ENCODE results near the gene IPMK.
"Not testable (repeated sequence)": the region's sequence is repeated elsewhere in the genome, so short reads cannot be mapped to it uniquely, and the experiment has no call there.

IPMK gene

GRCh38 chr10:58258977-58259692 is 8.6 kb downstream of the IPMK start:
- H3K4me1 Mint-ChIP-seq, result peaks cover 14 to 49% of the 10 kb centered on the region in 2 donors
- H3K4me3 Mint-ChIP-seq, result no peak overlapping the region
- no peak for ATAC-seq (replicated peaks)

GRCh38 chr10:58256013-58256780 is 11.5 kb downstream of the IPMK start:
- Mint-ChIP-seq H3K36me3 (peaks cover 1 to 23% of the 10 kb centered on the region in 2 donors), H3K27ac (peak overlapping the region; percentile 47), H3K4me1 (peaks cover 20 to 44% of the 10 kb centered on the region in 2 donors)
- not testable (repeated sequence) for H3K9me3 Mint-ChIP-seq; H3K27me3 Mint-ChIP-seq; H3K4me3 Mint-ChIP-seq; DNase-seq; ATAC-seq (replicated peaks)

More at GRCh38 chr10:58258977-58259692, 8.6 kb downstream of the IPMK start:
- Mint-ChIP-seq H3K27me3 (no peaks in the 10 kb centered on the region), H3K9me3 (peaks cover 0 to under 1% of the 10 kb centered on the region in 2 donors), H3K27ac (no peak overlapping the region), H3K36me3 (peaks cover 1 to 13% of the 10 kb centered on the region in 2 donors)
- DNase-seq, result no peak

DNA sequence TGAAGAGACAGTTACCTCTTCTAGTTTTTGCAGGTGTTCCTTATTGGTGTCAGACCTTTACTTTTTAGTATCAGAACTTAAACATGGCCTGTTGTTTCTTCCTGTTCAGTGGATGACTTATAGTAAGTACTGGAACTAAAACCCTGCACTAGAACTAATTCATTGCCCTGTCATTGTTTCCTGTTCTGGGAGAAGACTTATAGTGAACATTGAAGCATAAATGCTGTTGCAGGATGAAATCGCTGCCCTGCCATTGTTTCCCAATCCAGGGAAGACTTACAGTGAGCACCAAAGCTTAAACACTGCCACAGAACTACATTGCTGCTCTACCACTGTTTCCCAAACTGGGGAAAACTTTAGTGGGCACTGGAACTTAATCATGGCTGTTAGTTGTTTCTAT is 13.1 kb downstream of the IPMK start:
- Mint-ChIP-seq H3K27me3 (no peaks in the 10 kb centered on the region), H3K9me3 (peaks cover 0 to 4% of the 10 kb centered on the region in 2 donors), H3K4me1 (peaks cover 16 to 42% of the 10 kb centered on the region in 2 donors), H3K36me3 (peaks cover 1 to 23% of the 10 kb centered on the region in 2 donors), H3K27ac (no peak overlapping the region), H3K4me3 (no peak overlapping the region)
- ATAC-seq (replicated peaks), result no peak
- no peak for DNase-seq

DNA sequence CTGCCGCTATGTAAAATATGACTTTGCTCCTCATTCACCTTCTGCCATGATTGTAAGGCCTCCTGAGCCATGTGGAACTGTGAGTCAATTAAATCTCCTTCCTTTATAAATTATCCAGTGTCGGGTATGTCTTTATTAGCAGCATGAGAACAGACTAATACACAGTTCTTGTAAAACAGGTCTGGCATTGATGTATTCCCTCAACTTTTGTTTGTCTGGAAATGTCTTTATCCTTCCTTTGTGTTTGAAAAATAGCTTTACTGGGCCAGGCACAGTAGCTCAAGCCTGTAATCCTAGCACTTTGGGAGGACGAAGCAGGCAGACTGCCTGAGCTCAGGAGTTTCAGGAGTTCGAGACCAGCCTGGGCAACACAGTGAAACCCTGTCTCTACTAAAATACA is 14.5 kb downstream of the IPMK start:
- ATAC-seq (replicated peaks) (no peak), DNase-seq (no peak)
- Mint-ChIP-seq H3K36me3 (peaks cover 3 to 23% of the 10 kb centered on the region in 2 donors), H3K4me1 (peaks cover 16 to 42% of the 10 kb centered on the region in 2 donors), H3K27me3 (no peaks in the 10 kb centered on the region), H3K27ac (no peak overlapping the region), H3K9me3 (peaks cover 0 to 6% of the 10 kb centered on the region in 2 donors), H3K4me3 (no peak overlapping the region)

DNA sequence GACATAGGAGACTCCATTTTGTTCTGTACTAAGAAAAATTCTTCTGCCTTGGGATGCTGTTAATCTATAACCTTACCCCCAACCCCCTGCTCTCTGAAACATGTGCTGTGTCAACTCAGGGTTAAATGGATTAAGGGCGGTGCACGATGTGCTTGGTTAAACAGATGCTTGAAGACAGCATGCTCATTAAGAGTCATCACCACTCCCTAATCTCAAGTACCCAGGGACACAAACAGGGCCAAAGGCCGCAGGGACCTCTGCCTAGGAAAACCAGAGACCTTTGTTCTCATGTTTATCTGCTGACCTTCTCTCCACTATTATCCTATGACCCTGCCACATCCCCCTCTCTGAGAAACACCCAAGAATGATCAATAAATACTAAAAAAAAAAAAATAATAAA is 23.0 kb downstream of the IPMK start:
- H3K27me3 Mint-ChIP-seq; H3K4me3 Mint-ChIP-seq; DNase-seq; ATAC-seq (replicated peaks); H3K27ac Mint-ChIP-seq: not testable (repeated sequence)
- Mint-ChIP-seq H3K4me1 (peaks cover 19 to 50% of the 10 kb centered on the region in 2 donors), H3K36me3 (peaks cover 13 to 24% of the 10 kb centered on the region in 2 donors), H3K9me3 (peaks cover 7 to 10% of the 10 kb centered on the region in 2 donors)

DNA sequence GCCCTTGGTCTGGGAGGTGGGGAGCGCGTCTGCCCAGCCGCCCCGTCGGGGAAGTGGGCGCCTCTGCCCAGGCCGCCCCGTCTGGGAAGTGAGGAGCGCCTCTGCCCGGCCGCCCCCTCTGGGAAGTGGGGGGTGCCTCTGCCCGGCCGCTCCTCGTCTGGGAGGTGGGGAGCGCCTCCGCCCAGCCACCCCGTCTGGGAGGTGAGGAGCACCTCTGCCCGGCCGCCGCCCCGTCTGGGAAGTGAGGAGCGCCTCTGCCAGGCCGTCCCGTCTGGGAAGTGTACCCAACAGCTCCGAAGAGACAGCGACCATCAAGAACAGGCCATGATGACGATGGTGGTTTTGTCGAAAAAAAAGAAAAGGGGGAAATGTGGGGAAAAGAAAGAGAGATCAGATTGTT is 23.5 kb downstream of the IPMK start:
- not testable (repeated sequence) for ATAC-seq (replicated peaks); DNase-seq; H3K4me3 Mint-ChIP-seq; H3K27me3 Mint-ChIP-seq; H3K27ac Mint-ChIP-seq
- H3K4me1 Mint-ChIP-seq, result peaks cover 23 to 54% of the 10 kb centered on the region in 2 donors
- peaks cover 7 to 10% of the 10 kb centered on the region in 2 donors for H3K9me3 Mint-ChIP-seq
- peaks cover 13 to 24% of the 10 kb centered on the region in 2 donors for H3K36me3 Mint-ChIP-seq

DNA sequence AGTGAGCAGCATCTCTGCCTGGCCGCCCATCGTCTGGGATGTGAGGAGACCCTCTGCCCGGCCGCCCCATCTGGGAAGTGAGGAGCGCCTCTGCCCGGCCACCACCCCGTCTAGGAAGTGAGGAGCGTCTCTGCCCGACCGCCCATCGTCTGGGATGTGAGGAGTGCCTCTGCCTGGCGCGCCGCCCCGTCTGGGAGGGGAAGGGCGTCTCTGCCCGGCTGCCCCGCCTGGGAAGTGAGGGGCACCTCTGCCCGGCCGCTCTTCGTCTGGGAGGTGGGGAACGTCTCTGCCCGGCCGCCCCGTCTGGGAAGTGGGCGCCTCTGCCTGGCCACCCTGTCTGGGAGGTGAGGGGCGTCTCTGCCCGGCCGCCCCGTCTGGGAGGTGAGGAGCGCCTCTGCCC is 23.9 kb downstream of the IPMK start:
- not testable (repeated sequence) for H3K27ac Mint-ChIP-seq; H3K27me3 Mint-ChIP-seq; DNase-seq; H3K4me3 Mint-ChIP-seq; ATAC-seq (replicated peaks)
- peaks cover 23 to 56% of the 10 kb centered on the region in 2 donors for H3K4me1 Mint-ChIP-seq
- H3K9me3 Mint-ChIP-seq, result peaks cover 7 to 10% of the 10 kb centered on the region in 2 donors
- peaks cover 13 to 24% of the 10 kb centered on the region in 2 donors for H3K36me3 Mint-ChIP-seq

DNA sequence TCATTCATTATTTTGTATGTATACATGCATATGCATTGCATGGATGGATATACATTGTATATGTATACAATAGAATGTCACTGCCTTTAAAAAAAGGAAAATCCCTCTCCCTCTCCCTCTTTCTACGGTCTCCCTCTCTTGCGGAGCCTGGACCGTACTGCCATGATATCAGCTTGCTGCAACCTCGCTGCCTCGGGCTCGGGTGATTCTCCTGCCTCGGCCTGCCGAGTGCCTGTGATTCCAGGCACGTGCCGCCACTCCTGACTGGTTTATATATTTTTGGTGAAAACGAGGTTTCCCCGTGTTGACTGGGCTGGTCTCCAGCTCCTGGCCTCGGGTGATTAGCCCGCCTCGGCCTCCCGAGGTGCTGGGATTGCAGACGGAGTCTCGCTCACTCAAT is 24.4 kb downstream of the IPMK start:
- Mint-ChIP-seq H3K27ac (no peak overlapping the region), H3K9me3 (peaks cover 7 to 8% of the 10 kb centered on the region in 2 donors)

GRCh38 chr10:58241346-58241745 is 26.3 kb downstream of the IPMK start:
- H3K27ac Mint-ChIP-seq, result no peak overlapping the region
- peaks cover 29 to 74% of the 10 kb centered on the region in 2 donors for H3K4me1 Mint-ChIP-seq
- peaks cover 10 to 29% of the 10 kb centered on the region in 2 donors for H3K36me3 Mint-ChIP-seq
- H3K9me3 Mint-ChIP-seq, result peaks cover 2 to 7% of the 10 kb centered on the region in 2 donors
- no peak for ATAC-seq (replicated peaks)
- DNase-seq, result no peak
- H3K4me3 Mint-ChIP-seq, result no peak overlapping the region
- H3K27me3 Mint-ChIP-seq, result no peaks in the 10 kb centered on the region

More for the DNA sequence above, 24.4 kb downstream of the IPMK start:
- DNase-seq (no peak), ATAC-seq (replicated peaks) (no peak)
- peaks cover 10 to 24% of the 10 kb centered on the region in 2 donors for H3K36me3 Mint-ChIP-seq
- H3K4me1 Mint-ChIP-seq, result peaks cover 23 to 56% of the 10 kb centered on the region in 2 donors
- no peaks in the 10 kb centered on the region for H3K27me3 Mint-ChIP-seq
- no peak overlapping the region for H3K4me3 Mint-ChIP-seq

GRCh38 chr10:58240531-58240930 is 27.2 kb downstream of the IPMK start:
- Mint-ChIP-seq H3K27me3 (no peaks in the 10 kb centered on the region), H3K36me3 (peaks cover 13 to 30% of the 10 kb centered on the region in 2 donors), H3K9me3 (peaks cover 2 to 7% of the 10 kb centered on the region in 2 donors), H3K27ac (no peak overlapping the region), H3K4me1 (peaks cover 26 to 70% of the 10 kb centered on the region in 2 donors), H3K4me3 (no peak overlapping the region)
- ATAC-seq (replicated peaks) (no peak), DNase-seq (no peak)

DNA sequence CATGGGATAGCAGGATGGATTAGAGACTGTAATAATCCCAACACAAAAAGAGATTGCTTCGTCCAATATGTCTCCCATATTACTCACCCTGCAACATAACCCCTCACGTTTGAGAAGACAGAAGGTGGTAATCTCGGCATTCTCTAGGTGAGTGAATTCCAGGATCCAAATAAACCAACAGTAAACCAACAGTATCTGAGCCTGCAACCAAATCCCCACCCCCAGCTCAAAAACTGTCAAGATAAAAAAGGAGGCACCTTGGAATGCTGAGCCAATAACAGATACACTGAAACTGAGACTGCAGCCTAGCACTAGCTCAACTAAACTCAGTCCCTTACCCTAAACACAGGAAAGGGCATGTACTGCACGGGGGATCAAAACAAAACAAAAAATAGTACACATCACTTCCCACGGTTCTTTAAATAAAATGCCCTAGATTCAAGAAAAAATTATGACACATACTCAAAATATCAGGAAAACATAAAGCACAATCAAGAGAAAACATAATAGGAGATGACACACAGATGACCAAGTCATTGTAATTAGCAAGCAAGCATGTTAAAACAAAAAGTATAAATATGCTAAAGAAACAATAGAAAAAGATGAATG is 28.0 kb downstream of the IPMK start:
- H3K9me3 Mint-ChIP-seq, result peaks cover 7% of the 10 kb centered on the region in 2 donors
- H3K27ac Mint-ChIP-seq, result peak overlapping the region; percentile 2
- ATAC-seq (replicated peaks), result no peak
- DNase-seq, result no peak
- no peaks in the 10 kb centered on the region for H3K27me3 Mint-ChIP-seq
- H3K4me3 Mint-ChIP-seq, result no peak overlapping the region
- H3K4me1 Mint-ChIP-seq, result peaks cover 25 to 66% of the 10 kb centered on the region in 2 donors
- H3K36me3 Mint-ChIP-seq, result peaks cover 20 to 39% of the 10 kb centered on the region in 2 donors

DNA sequence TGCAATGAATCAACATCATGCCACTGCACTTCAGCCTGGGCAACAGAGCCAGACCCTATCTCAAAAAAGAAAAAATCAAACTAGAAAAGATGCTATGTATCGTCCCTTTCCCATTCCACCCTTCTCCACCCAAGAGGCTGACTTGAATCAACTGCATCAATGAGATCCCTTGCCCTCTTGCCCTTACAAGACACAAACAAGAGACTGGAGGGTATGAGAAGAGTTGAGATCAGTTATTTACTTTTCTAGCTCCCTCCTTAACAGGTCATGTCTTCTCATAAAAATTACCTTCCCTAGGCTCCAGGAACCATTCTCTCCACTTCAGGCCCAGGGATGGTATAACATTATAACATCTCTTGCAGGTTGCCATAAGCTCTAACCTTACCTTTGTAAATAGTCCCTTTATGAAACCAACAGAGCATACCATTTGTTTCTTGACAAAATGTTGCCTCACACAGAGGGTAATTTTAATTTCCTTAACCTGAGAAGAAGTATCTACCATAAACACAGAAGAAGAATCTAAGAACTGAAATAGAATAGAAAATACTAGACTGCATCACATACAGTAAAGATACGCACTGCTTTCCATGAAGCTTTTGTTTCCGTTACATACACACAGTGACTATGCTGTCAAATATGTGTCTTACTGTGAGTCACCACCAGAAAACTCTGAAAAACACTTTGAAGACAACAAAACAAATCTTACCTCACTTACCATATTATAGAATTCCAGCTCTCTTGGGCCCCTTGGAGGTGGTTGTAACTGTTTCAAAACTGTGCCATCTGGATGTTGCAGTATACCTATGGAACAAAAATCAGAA is 30.5 kb downstream of the IPMK start:
- Mint-ChIP-seq H3K27ac (no peak overlapping the region), H3K4me1 (peaks cover 37 to 71% of the 10 kb centered on the region in 2 donors), H3K27me3 (no peaks in the 10 kb centered on the region), H3K9me3 (peaks cover 0 to 6% of the 10 kb centered on the region in 2 donors), H3K4me3 (no peak overlapping the region), H3K36me3 (peaks cover 33 to 48% of the 10 kb centered on the region in 2 donors)
- DNase-seq (no peak), ATAC-seq (replicated peaks) (no peak)

GRCh38 chr10:58229856-58230255 is 37.8 kb downstream of the IPMK start:
- not testable (repeated sequence) for H3K27ac Mint-ChIP-seq; H3K27me3 Mint-ChIP-seq; H3K9me3 Mint-ChIP-seq; ATAC-seq (replicated peaks); DNase-seq; H3K4me3 Mint-ChIP-seq
- Mint-ChIP-seq H3K4me1 (peaks cover 12 to 22% of the 10 kb centered on the region in 2 donors), H3K36me3 (peaks cover 41 to 65% of the 10 kb centered on the region in 2 donors)

All from stimulated activated naive B cell treated with anti-CD40 and anti-IgM and Interleukin-4, amounts not matched to agents 10 μg/mL and 1 μg/mL and 100 μg/mL, for 72 hours (primary cell).